H1 (cell line): ENCODE data around the gene GUCA1A.

Experiments
- ATF2 ChIP-seq: IDR thresholded peaks from 2 replicates; pipeline ENCODE4 v1.6.1; 2012; ENCODE audit warnings: low read length, inconsistent platforms
- CTCF ChIP-seq, 3 experiments: IDR thresholded peaks; 1 replicate in 2 of 3; 2 replicates in 1 of 3; pipeline versions ENCODE4 v1.5.1 to v1.6.1; 2011; ENCODE audit warnings: low read length in 3 of 3, mild to moderate bottlenecking in 3 of 3, inconsistent platforms in 2 of 3, low read depth in 1 of 3, moderate library complexity in 1 of 3; ENCODE audit not compliant: insufficient read depth in 1 of 3; ENCODE audit errors: control extremely low read depth in 1 of 3
- E2F6 ChIP-seq: IDR thresholded peaks from 2 replicates; pipeline ENCODE4 v1.6.1; 2012; ENCODE audit warnings: inconsistent platforms
- EGR1 ChIP-seq: IDR thresholded peaks from 2 replicates; pipeline ENCODE4 v1.6.1; 2011; ENCODE audit warnings: low read depth, low read length, borderline replicate concordance
- HDAC6 ChIP-seq: IDR thresholded peaks from one replicate; pipeline ENCODE4 v1.7.1; 2012; ENCODE audit warnings: low read depth, mild to moderate bottlenecking, inconsistent platforms, low read length, moderate library complexity
- KDM1A ChIP-seq: fragments of 200-600, 300-600 bp; sonication (generic); IDR thresholded peaks from 2 replicates; pipeline ENCODE4 v1.7.1; 2016; ENCODE audit warnings: mild to moderate bottlenecking, low read length, borderline replicate concordance
- MAX ChIP-seq: IDR thresholded peaks from 2 replicates; pipeline ENCODE4 v1.6.1; 2012; ENCODE audit warnings: inconsistent platforms
- POLR2A ChIP-seq, 2 experiments: IDR thresholded peaks; 1 replicate in 1 of 2; 2 replicates in 1 of 2; pipeline ENCODE4 v1.6.1; 2011; ENCODE audit warnings: low read depth in 2 of 2, low read length in 2 of 2, mild to moderate bottlenecking in 2 of 2; ENCODE audit errors: control extremely low read depth in 1 of 2
- RAD21 ChIP-seq, 2 experiments: IDR thresholded peaks in 1 of 2; conservative IDR thresholded peaks in 1 of 2; 2 replicates each; pipeline ENCODE4 v1.6.1; 2011; ENCODE audit warnings: low read depth in 2 of 2, low read length in 2 of 2, improper control_type of control experiment in 1 of 2, inconsistent platforms in 1 of 2, mild to moderate bottlenecking in 1 of 2, moderate library complexity in 1 of 2
- SP1 ChIP-seq: IDR thresholded peaks from 2 replicates; pipeline ENCODE4 v1.6.1; 2011; ENCODE audit warnings: low read depth, low read length
- SRF ChIP-seq: IDR thresholded peaks from 2 replicates; pipeline ENCODE4 v1.6.1; 2011; ENCODE audit warnings: mild to moderate bottlenecking, low read depth, low read length, moderate library complexity
- ZNF274 ChIP-seq: IDR thresholded peaks from 2 replicates; pipeline ENCODE4 v1.7.0; 2012; ENCODE audit warnings: low read length, borderline replicate concordance; ENCODE audit errors: extremely low read depth

- no peak for TF ChIP-seq CTCF (IDR thresholded peaks at IDR 0.05; ENCODE audit: control extremely low read depth in 1 of 3, insufficient read depth in 1 of 3, low read depth in 1 of 3, low read length in 3 of 3)
- TF ChIP-seq SP1: no peak
- no peak for TF ChIP-seq POLR2A (IDR thresholded peaks at IDR 0.05; ENCODE audit: control extremely low read depth in 1 of 2, low read depth in 2 of 2, low read length in 2 of 2)
- no peak for TF ChIP-seq SRF
- no peak for TF ChIP-seq EGR1
- TF ChIP-seq RAD21 (IDR thresholded peaks at IDR 0.05 in 1 of 2, conservative IDR thresholded peaks at IDR 0.05 in 1 of 2; ENCODE audit: low read depth in 2 of 2, low read length in 2 of 2): no peak
- no peak for TF ChIP-seq HDAC6
- no peak for TF ChIP-seq MAX
- TF ChIP-seq ATF2: no peak
- TF ChIP-seq ZNF274: no peak
- TF ChIP-seq KDM1A: no peak
- TF ChIP-seq E2F6: no peak
These were observed 6.2 kb downstream of the GUCA1A start for GRCh38 chr6:42179261-42179944.
